HG03558 (cell line): ENCODE results near the gene DDX54.
"Not testable (repeated sequence)": the region's sequence is repeated elsewhere in the genome, so short reads cannot be mapped to it uniquely, and the experiment has no call there.

ENCODE experiments used
- ATAC-seq: cut with Tn5 transposase; IDR thresholded peaks from one replicate; pipeline ENCODE4 v1.9.1; 2021; ENCODE audit warnings: moderate number of reproducible peaks; ENCODE audit not compliant: unreplicated experiment; ENCODE audit errors: extremely low read depth

Gene DDX54

DNA sequence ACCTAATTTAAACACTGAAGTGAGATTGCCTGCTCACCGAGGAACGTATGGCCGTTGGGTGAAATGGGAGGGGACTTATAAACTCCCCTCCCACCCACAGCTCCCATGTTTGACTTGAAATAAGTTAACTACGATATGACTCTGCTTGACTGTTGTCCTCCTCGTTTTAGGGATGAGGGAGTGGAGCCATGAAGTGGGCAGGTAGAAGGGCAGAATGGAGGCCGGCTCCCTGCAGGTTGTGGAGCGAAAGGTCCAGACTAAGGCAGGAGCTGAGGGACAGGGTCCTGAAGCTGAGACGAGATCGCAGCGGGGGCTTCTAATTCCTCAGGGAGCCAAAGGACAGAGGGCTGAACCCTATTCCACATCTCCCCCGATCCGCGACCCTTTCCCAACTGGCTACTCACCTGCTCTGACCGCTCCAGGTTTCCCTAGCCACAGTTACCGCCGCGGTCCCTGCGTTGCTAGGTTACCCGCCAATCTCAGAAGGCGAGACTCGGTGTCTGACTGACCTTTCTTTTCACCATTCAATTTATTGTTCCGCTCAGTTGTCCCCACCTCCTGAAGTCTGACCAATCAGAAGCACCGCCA lies 35.4 kb upstream of the DDX54 start:
- ATAC-seq: peak; percentile 74

DNA sequence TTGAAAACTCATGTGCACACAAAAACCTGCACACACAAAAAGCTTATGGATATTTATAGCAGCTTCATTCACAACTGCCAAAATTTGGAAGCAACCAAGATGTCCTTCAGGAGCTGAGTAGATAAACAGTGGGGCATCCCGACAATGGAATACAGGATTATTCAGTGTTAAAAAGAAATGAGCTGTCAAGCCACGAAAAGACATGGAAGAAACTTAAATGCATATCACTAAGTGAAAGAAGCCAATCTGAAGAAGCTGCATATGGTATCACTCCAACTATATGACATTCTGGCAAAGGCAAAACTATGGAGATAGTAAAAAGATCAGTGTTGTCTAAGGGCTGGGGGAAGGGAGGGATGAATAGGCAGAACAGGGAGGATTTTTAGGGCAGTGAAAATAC lies 30.7 kb upstream of the DDX54 start:
- ATAC-seq: no peak

DNA sequence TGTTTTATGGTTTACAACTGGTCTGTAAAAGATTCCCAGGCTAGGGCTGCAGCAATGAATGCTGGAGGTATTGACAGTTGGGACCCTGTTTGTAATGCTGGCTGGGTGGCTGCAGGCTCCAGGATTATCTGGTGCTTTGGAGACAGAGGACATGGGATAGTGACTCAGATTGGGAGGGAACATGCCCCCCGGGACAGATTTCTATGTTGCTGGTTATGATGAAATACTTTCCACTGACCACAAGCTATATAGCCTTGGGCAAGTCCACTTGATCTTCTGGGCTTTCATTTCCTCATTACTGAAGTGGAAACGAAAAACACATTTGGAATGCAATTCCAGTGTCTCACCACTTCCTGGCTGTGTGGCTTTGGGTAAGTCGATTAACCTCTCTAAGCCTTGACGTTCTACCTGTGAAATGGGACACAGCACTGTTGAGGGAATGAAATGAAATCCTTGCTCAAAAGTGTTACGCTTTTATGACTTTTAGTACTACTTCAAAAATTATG lies 29.7 kb upstream of the DDX54 start:
- ATAC-seq: no peak

DNA sequence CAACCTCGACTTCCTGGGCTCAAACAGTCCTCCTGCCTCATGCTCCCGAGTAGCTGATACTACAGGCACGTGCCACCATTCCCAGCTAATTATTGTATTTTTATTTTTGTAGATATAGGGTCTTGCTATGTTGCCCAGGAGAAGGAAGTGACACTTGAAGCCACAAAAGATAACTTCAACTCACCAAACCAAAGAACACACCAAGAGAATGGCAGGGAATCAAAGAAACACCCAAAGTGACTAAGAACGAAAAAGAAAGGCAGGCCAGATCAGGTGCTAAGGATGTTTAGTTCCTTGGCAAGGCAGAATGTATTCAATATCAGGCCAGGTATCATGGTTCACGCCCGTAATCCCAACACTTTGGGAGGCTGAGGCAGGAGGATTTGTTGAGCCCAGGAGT lies 25.9 kb upstream of the DDX54 start:
- ATAC-seq: no peak

DNA sequence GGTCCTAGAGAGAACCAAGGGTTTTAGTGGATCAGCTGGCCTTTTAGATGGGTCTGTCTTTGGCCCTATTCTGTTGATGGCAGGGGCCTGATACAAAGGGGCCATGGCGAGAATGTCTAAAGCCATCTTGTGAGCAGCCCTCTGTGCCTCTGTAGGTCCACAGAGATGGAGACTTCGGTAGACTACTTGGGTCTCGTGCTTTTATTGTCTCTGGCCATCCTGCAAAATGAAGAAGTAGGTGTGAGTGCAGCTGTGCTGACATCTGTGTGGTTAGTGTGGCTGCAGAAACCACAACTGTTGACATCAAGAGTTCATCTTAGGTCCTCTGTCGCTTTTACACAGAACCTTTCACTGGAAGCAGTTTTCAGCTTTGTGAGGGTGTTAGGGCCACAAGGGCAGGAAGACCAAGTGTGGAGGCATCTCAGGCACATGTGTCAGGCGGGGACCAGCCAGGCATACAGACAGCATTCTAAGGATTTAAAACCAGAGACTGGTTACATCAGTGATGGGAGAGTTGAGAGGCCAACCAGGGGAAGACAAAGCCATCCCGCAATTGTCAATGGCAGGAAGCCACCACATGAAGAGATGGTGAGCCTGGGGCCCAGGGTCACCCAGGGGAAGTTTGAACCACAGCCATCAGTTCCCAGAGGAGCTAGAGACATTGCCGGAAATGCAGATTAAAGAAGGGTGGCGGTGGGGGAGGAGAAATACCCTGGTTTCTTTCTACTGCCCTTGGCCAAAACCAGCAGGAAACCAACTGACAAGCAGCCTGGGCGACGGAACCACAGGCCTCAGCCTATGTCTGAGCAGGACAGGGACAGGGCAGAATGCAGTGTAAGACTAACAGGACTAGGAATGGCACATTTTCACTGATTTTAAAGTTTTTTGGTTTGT lies 23.0 kb upstream of the DDX54 start:
- peak; percentile 48 for ATAC-seq

DNA sequence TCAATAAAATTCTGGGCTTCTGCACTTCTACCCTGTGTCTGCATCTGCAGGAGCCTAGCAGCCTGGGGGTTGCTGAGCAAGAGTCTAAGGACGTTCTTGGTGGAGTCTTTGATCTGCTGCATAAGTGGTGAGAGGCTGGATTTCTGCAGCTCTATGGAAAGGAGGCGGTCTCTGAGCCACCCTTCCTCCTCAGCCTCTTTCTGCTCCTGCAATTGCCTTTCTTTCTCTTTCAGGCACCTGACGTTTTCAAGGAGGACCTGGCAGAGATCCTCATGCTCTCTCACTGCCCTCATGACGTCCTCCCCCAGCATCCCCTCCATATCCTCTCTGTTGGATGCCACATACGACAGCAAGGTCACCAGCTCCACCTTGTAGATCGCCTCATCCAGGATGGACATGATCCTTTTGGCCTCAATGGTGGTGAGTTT lies 22.3 kb upstream of the DDX54 start:
- no peak for ATAC-seq

DNA sequence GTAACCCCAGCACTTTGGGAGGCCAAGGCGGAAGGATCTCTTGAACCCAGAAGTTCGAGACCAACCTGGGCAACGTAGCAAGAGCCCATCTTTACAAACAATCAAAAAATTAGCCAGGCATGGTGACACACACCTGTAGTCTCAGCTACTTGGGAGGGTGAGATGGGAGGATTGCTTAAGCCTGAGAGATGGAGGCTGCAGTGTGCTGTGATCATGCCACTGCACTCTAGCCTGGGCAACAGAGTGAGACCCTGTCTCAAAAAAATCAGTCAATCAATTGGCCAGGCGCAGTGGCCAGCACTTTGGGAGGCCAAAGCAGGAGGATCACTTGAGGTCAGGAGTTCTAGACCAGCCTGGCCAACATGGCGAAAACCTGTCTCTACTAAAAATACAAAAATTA lies 21.5 kb upstream of the DDX54 start:
- ATAC-seq: not testable (repeated sequence)

DNA sequence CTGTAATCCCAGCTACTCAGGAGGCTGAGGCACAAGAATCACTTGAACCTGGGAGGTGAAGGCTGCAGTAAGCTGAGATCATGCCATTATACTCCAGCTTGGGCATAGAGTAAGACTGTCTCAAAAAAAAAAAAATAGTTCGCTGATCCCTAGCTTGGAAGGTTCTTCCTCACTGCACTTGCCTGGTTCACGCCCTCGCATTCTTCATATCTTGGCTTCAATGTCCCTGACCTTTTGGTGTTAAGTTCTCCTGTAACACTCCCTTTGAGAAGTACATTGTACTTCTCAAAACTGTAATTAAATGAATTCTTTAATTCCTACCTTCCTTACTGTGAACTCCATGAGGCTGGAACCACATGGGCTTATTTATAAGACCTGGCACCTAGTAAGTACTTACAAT lies 19.5 kb upstream of the DDX54 start:
- no peak for ATAC-seq

DNA sequence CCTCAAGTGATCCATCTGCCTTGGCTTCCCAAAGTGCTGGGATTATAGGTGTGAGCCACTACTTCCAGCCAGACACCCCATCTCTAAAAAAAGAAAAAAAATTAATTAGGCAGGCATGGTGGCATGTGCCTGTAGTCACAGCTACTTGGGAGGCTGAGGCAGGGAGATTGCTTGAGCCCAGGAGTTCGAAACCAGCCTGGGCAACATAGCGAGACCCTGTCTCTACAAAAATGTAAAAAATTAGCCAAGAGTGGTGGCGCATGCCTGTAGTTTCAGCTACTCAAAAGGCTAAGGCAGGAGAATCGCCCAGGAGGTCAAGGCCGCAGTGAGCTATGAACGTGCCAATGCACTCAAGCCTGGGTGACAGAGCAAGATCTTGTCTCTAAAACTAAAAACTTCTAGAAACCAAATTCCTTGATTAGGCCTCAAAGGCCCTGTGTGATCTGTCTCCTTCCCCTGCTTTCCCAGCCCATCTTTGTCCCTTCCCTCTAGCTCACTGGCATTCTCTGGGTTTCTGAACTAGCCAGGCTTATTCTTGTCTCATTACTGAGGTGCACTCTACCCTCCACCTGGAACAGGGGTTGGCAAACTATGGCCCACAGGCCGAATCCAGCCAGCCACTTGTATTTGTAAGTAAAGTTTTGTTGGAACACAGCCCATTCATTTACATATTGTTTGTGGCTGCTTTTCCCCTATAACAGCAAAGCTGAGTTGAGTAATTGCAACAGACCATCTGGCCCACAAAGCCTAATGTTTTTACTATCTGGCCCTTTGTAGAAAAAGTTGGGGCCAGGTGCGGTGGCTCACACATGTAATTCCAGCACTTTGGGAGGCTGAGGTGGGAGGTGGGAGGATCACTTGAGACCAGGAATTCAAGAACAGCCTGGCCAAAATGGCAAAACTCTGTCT lies 18.8 kb upstream of the DDX54 start:
- ATAC-seq: no peak

DNA sequence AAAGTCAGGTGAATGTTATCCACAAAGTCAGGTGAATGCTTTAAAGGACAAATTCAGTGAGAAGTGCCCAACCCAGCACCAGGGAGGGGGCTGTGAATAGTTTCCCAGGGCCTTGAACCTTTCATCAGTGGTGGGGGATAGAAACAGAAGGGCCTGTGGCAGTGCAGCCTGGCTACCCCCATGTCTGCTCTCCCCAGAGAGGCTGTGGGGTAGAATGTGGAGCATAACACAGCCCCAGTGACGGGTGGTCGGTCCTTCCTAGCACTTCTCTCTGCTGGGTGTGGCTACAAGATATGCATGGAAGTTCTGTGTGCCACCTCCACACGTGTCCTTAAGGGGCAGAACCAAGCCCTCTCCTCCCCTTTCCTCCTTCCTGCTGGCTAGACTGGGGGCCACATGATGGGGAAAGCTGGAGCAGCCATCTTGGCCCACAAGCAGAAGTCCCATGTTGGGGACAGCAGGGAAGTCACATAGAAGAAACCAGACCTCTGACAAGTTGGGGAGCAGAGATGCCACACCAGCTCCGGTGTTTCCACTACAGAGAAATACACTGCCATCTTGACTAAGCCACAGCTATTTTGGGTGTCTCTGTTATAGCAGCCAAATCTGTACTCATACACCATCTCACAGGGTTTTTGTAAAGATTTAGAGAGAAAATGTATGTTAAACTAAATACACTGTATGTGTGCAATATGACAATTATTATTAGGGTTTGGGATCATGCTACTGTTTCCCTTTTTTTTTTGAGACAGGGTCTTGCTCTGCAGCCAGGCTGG lies 17.2 kb upstream of the DDX54 start:
- no peak for ATAC-seq

DNA sequence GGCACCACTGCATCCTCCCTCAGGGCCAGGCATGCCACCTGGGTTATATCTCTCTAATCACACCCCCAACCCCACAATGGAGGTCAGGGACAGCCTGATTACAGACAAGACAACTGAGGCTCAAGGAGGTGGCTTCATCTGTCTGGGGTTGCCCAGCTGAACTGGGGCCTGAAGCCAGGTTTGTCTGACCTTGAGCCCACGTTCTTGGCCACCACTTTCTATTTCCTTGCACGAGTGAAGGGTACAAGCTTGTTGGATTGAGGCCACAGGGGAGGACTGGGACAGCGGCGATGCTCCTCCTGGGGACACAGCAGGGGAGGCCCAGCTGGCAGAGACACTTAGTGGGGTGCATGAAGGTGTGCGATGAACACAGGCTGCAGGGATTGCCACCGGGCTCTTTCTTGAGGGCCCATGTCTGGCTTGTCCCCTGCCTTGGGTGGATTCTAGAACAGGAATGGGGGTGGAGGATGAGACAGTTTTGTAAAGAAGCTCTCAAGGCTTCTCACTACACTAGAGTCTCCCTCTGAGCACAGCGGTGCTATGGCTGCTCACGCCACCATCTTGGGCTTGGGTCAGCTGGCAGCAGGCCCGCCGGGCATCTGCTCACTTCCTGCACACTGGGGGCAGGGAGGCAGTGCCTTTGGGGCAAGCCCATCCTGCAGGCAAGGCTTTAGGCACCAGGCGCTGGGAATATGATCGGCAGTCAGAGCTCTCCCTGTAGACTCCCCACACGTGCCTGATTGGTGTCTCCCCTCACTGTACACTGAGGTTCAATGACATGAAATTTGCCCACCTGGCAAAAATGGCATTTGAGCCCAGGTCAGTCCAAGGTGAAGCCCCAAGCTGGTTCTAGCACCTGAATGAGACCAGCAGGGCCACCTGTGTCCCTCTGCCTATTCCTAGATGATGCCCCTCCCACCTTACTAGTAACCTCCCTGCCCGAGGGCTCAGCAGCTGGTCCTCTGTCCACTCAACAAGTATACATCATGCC lies 16.2 kb upstream of the DDX54 start:
- no peak for ATAC-seq

DNA sequence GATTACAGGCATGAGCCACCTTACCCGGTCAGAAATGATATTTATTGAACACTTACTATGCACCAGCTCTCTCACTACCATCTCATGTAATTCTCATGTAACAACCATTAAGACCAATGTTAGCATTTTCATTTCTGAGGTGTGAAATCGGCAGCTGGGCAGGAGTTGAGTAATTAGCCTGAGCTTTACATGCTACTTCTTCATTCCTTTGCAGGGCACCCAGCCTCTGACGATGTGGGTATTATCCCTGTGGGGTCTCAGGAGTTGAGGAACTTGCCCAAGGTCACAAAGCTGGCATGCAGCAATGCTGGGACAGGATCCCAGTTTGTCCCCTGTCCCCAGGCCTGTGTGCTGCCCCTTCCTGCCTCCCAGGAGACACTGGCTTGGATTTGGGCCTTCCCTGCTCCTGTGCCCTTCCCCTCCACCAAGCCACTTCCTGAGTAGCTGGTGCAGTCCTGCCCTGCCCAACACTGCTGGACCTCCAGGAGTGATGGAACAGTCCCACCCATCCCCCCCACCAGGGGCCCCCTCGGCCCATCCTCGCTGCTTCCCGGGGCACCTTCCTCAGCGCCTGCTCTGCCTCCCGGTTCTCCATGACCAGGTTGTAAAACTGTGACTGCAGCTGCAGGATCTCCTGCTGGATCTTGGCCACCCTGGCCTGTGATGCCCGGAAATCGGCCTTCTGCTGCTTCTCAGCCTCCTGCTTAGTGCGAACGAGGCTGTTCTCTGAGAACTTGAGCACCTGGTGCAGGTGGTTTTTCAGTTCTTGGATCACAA lies 14.9 kb upstream of the DDX54 start:
- ATAC-seq: no peak

DNA sequence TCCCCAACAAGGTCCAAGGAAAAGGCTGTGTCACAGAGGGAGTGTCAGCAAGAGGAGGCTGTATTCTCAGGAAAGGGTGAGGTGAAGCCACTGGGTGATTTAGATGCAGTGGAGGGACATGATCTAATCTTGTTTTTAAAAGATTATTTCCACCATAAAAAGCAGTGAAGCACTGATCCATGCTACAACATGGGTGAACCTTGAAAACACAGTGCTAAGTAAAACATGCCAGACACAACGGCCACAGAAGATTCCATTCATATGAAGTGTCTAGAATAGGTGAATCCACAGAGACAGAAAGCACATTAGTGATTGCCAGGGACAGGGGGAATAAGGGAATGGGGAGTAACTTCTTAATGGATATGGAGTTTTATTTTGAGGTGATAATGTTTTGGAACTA lies 13.0 kb upstream of the DDX54 start:
- ATAC-seq: no peak

DNA sequence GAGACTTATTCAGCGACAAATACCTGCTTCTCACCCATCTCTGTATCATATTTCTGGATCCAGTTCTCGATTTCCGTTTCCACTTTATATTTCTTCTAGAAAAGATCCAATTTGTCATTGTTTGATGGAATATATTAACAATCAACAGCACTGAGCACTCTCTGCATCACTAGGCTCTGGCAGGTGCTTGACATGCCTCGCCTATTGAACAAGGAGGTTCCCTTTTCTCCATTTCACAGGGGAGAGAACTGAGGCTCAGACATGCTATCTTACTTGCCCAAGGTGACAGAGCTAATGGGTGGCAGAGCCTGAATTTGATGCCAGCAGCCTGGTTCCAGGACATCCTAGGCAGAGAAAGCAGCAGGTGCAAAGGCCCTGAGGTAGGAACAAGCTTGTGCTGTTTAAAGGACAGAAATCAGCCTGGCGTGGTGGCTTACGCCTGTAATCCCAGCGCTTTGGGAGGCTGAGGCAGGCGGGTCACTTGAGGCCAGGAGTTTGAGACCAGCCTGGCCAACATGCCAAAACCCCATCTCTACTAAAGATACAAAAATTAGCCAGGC lies 12.3 kb upstream of the DDX54 start:
- ATAC-seq: no peak

DNA sequence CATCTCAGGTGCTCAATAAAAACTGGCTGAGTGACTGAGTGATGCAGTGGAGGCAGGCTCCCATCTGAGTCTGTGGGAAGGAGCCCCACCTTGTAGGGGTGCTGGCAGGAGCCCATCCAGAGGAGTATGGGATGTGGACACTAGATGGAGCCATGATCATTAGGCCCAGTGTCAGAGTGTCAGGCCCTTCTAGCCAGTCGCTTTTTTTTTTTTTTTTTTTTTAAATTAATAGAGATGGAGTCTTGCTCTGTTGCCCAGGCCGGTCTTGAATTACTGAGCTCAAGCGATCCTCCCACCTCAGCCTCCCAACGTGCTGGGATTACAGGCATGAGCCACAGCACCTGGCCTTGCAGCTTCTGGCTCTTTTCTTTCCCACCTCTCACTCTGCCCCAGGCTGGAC lies 11.7 kb upstream of the DDX54 start:
- no peak for ATAC-seq

DNA sequence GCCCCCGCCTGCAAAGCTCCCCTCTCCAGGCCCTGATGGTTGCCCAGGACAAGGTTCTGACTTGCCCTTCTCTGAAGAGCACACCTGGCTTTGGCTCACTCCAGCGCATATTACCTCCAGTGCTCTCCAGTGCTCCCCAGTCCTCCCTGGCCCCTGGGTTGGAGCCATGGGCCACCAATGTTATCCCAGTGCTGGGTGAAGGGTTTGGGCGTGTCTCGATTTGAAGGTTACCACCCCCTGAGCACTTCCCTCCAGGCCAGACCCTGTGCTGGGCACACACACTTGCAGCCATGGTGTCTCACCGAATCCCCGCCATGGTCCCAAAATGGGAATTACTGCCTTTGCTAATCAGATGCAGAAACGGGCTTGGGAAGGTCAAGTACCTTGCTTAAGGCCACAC lies 11.3 kb upstream of the DDX54 start:
- no peak for ATAC-seq

DNA sequence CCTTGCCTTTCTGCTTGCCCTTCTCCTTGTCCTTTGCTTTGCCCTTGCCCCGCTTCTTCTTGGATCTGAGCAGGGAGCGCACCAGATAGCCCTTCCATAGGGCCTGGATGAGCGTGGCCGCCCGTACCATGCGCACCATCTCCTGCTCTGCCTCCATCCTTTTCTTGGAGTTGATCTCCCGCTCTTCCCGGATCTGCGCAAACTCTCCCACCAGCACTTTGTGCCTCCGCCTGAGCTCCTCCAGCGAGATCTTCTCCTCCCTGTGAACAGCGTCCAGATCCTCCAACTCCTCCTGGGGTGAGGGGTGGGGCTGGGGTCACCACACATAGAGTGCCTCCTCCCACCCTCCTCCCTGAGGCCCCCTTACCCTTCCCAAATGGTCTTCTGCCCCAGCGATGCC lies 10.3 kb upstream of the DDX54 start:
- no peak for ATAC-seq

DNA sequence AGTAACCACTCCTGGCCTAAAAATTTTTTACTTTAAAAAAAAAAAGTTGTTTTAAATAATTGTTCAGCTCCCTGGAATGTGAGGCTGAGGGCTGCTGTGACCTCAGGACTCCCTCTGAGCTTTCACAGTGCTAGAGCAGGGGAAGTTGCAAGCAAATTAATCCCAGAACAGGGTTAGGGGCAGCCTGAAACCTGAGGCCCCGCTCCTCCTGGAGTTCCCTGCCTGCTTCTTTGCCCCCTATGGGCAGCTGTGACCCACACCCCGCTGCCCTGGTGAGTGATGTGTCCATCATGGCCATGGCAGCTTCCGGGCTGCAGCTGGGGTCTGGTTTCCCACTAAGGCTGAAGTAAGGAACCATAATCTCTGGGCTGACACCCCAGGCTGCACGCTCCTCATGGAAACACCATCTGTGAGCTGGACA lies 9.7 kb upstream of the DDX54 start:
- ATAC-seq: no peak
